Left renal pelvis (tissue), 4 donors: ENCODE data around the gene FMC1. TPM values are rescaled to one million over a fixed set of nuclear protein-coding genes. Genes with fewer than 3 reads are reported as not detected.
"Not testable (repeated sequence)": the region's sequence is repeated elsewhere in the genome, so short reads cannot be mapped to it uniquely, and the experiment has no call there.

Experiments used
- DNase-seq, 4 donors: peaks; one replicate each; pipeline ENCODE4 v3.0.0-alpha.2; 2013; ENCODE audit warnings: low read depth in 4 of 4, low spot score in 3 of 4
- polyA plus RNA-seq, 4 donors: library from polyadenylated mRNA; unstranded; fragments of 120-200 nt; gene quantifications; one replicate each; pipeline ENCODE4 v1.2.1, GENCODE V29; 2013; ENCODE audit not compliant: insufficient read length in 4 of 4

FMC1 gene
- polyA plus RNA-seq, 4 donors, result 12.4 to 25.0 (median 22.2) TPM

DNA sequence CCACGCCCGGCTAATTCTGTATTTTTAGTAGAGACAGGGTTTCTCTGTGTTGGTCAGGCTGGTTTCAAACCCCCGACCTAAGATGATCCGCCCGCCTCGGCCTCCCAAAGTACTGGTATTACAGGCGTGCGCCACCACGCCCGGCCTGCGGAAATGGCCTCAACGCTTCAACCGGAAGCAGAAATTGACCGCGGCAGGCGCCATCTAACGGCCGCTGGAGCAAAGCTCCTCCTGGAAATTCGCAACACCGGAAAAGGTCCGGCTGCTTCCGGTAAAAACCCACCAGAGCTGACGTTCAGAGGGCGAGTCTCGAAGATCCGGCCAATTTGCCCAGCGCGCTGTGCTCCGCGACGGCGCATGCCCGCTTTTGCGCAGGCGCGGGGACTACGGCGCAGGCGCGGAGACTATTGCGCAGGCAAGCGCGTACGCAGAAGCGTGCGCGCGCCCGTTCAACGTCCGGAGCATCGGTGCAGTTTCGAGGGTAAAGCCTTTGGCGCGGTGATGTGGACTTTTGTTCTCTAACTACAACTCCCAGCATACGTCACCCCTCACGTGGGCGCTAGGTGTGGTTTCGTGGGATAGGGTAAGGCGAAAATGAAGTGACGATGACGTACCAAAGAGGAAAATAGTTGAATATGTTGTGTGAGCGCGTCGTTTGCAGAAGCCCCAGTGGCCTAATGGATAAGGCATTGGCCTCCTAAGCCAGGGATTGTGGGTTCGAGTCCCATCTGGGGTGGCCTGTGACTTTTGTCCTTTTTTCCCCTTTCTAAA lies 915 bp upstream of the FMC1 start:
- peak; percentile 100 for DNase-seq

DNA sequence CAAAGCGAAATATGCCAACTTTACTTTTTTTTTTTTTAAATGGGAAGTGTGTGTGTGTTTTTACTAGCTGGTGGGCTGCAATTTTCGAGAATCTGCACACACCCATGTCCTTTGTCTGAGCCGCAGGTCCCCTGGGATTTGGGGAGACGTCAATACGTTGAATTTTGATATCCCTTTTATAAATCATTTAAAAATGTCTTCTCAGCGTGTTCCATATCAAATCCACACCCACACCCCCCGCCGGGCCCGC lies 404 bp upstream of the FMC1 start:
- no peak for DNase-seq

GRCh38 chr7:139341776-139342226 lies 664 bp downstream of the FMC1 start:
- no peak for DNase-seq

DNA sequence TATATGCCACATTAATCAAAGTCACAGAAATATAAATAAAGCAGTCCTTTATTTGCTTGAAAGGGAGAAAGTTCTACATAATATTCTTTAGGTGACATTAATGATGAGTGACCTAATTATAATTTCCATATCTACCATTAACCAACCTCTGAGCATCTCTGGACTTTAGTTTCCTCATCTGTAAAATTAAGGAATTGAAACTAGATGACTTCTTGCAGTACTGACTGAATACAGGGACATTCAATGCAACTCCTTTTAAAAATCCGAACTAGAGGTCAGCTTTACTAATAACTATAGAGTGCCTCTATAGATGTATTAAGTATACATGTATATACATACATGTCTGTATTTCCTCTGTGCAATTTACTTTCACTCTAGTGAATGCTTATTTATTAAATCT lies 3.9 kb downstream of the FMC1 start:
- no peak for DNase-seq

- DNase-seq, result no peak
Measured at GRCh38 chr7:139351027-139351426, 9.9 kb downstream of the FMC1 start.

GRCh38 chr7:139354729-139355128 lies 13.6 kb downstream of the FMC1 start:
- DNase-seq, result no peak

- DNase-seq, result no peak
Measured at GRCh38 chr7:139355320-139355719, 14.2 kb downstream of the FMC1 start.

DNA sequence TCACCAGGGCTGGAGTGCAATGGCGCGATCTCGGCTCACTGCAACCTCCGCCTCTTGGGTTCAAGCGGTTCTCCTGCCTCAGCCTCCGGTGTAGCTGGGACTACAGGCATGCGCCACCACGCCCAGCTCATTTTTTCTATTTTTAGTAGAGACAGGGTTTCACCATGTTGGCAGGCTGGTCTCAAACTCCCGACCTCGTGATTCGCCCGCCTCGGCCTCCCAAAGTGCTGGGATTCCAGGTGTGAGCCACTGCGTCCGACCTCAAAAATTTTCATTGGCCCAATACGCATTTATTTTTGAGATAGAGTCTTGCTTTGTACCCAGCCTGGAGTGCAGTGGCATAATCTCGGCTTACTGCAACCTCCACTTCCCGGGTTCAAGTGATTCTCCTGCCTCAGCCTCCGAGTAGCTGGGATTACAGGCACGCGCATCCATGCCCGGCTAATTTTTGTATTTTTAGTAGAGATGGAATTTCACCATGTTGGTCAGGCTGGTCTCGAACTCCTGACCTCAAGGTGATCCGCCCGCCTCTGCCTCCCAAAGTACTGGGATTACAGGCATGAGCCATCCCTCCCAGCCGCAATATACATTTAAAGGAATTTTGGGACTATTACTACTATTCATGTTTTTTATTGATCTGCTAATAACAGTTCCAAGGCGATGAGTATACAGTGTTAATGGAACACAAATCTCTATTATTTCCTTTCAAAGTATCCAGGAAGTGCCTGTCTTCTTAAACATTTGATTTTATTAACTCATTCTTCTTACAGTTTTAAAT lies 16.8 kb downstream of the FMC1 start:
- DNase-seq, result not testable (repeated sequence)

DNA sequence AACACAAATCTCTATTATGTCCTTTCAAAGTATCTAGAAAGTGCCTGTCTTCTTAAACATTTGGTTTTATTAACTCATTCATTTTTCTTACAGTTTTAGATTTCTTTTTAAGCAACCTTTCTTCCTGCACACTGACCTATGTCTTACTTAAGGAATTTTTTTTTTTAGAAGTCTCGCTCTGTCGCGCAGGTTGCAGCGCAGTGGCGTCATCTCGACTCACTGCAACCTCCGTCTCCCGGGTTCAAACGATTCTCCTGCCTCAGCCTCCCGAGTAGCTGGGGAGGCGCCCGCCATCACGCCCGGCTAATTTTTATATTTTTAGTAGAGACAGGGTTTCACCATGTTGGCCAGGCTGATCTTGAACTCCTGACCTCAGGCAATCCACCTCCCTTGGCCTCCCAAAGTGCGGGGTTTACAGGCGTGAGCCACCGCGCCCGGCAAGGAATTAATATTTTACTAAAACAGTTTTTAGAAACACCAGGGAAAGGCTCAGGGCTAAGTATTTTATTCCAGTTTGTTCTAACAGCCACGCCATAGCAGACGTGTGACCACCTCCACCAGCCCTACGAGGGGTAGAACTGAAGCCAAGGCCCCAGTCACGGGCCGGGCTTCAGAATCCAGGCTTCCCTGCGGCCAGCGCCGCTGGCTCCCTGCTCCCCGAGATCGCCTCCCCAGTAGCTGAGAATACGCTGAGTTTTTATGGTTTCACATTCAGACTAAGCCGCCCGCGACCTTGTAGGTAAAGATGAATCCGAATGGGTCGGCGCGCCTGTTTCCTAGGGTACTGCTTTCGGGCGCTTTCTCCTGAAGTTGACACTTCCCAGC lies 17.6 kb downstream of the FMC1 start:
- DNase-seq, result no peak

DNA sequence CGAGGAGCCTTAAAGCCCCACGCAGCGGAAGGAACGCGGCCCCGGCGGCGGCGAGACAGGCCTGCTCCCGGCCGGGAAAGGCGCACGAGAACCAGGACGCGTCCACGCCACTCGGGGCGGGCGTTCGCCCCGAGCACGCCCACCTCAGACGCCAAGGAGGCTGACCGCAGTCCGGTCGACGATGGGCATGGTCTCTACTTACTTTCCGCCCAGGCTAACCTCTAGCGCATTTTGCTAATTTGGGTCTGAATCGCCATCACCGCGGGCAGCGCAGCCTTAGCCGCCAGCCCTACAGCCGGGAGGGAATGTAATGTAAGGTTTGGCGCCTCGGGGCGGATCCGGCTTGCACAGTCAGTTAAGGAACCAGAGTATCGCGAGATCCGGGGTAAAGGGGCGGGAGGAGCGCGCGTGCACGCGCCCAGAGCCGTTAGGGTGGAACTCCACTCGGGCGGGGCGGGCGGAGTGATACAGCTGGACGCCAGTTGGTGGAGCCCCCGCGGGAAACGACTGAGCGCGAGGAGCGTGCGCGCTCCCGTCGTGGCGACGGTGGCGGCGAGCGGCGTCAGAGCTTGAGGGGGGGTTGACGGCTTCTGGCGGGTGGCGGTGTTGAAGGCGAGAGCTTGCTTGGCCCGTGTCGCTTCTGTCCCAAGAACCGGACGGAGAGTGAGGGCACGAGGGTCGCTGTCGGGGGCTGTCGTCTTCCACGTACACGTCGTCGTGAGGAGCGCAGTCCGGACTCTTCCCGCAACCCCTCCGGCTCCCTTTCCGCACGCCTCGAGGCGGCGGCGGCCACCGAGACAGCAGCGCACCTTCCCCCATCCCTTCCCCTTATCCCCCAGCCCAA lies 18.5 kb downstream of the FMC1 start, which contains the start of gene LUC7L2:
TSS of gene LUC7L2 (plus strand) at position 529 of the 844 bp plus-strand sequence. CDS start 368 bp downstream, outside the sequence.
- peak; percentile 97 to 99 (median 98) for DNase-seq

DNA sequence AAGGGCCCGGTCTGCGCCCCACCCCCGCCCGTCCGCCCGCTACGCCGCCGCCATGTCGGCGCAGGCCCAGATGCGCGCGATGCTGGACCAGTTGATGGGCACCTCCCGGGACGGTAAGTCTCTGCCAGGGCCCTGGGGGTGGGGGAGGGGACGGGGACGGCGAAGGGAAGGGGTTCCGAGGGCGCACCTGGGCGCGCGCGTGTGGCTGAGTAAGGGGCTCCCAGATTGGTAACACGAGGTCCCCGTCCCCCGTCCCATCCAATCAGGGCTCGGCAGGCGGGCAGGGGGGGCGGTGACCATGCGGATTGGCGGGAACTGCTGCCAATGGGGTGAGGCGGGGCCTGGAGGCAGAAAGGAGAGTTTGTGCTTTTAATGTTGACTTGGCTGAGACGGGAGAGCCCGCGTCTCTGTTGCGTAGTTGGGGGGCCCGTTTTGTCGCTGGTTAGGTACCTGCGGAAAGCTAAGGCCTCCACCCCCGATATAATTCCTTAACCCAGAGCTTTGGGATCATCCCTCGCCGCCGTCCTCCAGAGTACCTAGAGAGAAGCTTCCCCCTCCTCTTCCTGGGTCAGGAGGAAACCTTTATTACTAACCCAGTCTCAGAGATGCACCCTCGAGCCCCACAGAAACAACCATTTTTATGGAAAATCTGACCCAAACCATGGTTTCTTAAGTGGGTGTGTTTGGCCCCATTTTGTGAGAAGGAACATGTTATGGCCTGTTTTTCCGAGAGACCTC lies 19.2 kb downstream of the FMC1 start:
- DNase-seq, result peak; percentile 88 to 92 (median 90)

DNA sequence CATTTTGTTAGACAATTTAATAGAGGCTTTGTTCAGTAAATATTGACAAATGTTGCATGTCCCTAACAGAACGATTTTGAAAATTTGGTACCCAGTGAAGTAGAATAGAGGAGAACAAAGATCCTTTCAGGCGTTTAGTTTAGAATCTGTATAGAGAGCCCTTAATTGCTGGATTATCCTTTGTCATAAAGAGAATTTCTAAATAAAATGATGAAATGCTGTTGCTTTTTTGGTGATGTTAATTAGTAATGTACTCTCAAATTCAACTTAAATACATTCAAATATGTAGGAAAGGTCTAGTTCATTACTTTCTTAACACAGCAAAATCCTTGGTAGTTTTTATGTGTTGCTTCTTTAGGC lies 19.8 kb downstream of the FMC1 start:
- no peak for DNase-seq

DNA sequence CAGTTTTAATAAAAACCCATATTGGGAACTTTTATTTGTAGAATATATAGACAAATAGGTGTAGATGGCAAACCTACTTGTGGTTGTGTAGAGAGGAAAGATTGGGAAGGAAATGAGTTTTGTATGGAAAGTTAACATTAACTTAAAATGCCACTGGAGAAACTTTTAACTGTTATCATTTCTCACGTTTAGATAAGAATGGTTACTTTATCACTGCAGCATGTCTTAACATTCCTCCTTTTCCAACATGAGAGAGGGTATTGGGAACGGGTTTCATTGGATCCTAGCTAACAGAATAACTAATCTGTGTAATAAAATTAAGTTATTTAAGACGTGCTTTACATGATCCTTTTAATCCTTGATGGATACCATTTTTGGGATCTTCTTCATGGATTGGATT lies 20.4 kb downstream of the FMC1 start:
- no peak for DNase-seq

- no peak for DNase-seq
Measured at GRCh38 chr7:139362302-139362701, 21.2 kb downstream of the FMC1 start.

DNA sequence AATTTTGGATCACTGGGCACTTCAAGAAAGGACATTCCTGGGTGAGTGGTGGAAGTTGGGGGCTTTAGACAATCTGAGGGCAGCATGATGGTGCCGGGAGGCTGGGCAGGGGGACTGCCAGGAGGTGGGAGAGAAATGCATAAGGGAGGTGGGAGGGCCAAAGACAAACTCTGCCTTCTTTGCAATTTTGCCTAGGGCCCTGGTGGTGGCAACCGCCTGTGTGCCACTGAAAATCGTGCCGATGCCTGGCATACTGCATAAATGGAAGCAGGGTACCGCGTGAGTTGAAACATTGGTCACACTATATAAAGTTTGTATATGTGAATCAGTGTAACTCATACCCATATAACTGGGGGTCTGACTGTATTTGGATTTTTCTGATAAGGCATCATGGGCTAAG lies 21.8 kb downstream of the FMC1 start:
- no peak for DNase-seq

DNA sequence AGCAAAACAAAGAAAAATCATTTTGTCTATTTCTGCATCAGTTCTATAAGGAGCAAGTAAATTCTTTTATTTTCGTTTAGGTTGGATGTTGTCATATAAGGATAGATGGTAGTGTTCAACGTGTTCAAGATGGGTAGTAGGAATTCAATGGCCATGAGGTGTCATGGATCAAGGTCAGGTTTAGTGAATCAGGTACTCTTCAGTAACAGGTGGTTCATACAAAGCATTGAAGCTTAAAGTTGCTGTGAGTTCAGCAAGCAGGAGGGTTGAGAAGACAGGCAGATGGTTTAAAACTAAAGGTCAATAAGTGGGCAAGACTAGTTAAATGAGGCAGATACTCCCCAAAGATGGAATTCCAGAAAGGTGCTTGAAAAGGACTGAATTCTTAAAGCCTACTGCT lies 24.2 kb downstream of the FMC1 start:
- no peak for DNase-seq

DNA sequence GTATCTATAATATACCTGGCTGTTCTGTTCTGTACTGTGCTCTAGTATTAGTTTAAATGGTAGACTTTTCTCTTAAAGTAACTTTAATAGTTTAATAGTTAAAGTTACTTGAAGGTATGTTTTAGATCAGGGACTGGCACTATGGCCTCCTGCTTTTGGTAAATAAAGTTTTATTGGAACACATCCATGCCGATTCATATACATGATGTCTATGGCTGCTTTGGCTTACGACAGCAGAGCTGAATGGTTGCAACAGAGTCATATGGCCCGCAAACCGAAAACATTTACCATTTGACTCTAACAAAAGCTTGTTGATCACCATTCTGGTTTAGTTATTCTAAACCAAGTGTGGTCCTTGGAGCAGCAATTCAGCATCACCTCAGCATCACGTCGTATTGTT lies 25.3 kb downstream of the FMC1 start:
- no peak for DNase-seq

DNA sequence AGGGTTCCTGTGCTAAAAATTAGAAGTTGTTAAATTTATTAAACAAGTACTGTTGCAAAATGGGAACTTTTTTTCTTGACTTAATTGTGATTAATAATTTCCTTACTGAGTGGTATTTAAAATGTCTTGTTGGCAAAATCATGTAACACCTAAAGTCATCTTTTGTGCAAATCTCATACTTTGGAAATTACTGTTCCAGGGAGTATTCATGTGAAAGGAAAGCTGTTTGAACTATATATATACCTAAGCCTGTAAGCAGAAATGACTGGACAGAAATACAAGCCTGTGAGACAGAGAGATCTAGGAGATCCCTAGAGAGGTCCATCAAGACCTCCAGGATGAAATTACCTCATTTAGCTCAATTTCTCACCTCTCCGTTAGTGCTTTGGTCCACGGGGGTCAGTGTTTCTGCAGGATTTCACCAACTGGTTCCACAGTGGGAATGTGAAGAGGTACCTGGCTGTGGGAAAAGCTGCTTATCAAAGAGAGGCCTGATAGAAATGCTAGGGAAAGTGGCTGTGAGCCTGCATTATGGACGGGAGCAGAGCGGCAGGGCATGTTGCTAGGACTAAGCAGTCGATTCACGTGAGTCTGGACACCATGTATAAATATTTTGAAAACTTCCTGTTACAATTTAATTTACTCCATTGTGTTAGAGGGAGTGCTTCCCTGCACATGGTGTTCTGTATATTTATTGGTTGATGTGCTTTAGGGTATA lies 26.5 kb downstream of the FMC1 start:
- no peak for DNase-seq

DNA sequence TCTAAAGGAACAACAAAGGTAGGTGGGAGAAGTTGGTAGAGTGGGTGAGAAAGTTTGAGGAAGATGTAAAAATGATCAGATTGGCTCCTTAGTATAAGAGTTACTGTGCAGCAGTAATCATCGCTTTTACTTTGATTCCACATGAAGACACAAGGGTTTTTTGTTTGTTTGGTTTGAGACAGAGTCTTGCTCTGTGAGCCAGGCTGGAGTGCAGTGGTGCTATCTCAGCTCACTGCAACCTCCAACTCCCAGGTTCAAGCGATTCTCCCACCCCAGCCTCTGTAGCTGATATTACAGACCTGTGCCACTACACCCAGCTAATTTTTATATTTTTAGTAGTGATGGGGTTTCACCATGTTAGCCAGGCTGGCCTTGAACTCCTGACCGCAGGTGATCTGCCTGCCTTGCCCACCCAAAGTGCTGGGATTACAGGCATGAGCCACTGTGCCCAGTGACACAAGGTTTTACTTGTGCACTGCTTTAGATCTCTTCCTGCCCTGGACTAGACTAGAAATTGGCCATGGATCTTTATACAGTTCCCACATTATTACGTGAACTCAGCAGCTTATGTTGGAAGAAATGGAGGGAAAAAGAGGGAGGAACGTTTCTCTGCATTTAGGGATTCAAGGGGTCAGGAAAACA lies 29.3 kb downstream of the FMC1 start:
- no peak for DNase-seq
